Measurements from ENCODE around the gene ELL. TPM values are rescaled to one million over a fixed set of nuclear protein-coding genes. Genes with fewer than 3 reads are reported as not detected.
A peak's percentile ranks its signal among the peaks of the same experiment; 100 is the strongest.

The ELL gene
- total and polyA plus RNA-seq, 9 of the 15 experiments (the other 6 are each of a cell fraction or from before 2014, with no cell fraction given) = 0.24 to 22.5 (median 4.1) TPM

- no peak for TF ChIP-seq HMBOX1 (IDR thresholded peaks at IDR 0.05)
- TF ChIP-seq TBP (optimal IDR thresholded peaks at IDR 0.05; ENCODE audit: low read depth, low read length) = no peak
- TF ChIP-seq ZNF740 (CRISPR knock-in tag; IDR thresholded peaks at IDR 0.05) = no peak
- no peak for TF ChIP-seq ZNF740 (tag; IDR thresholded peaks at IDR 0.05)
- no peak for TF ChIP-seq MECOM (CRISPR knock-in tag; IDR thresholded peaks at IDR 0.05)
- no peak for TF ChIP-seq ZNF140 (CRISPR knock-in tag; IDR thresholded peaks at IDR 0.05)
- TF ChIP-seq RBM34 (IDR thresholded peaks at IDR 0.05; ENCODE audit: borderline replicate concordance, insufficient read depth, low read length) = no peak
- peak; percentile 10; the same call in 1 of the 2 replicates for TF ChIP-seq BCOR (IDR thresholded peaks at IDR 0.05)
- TF ChIP-seq POLR3A (IDR thresholded peaks at IDR 0.05; ENCODE audit: borderline replicate concordance, extremely low read depth, insufficient read depth, insufficient read length) = no peak
- peak; percentile 79 for TF ChIP-seq RBM25 (IDR thresholded peaks at IDR 0.05; ENCODE audit: low read depth, low read length, severe bottlenecking)
- TF ChIP-seq BCLAF1 (IDR thresholded peaks at IDR 0.05; ENCODE audit: borderline replicate concordance in 1 of 2, control insufficient read depth in 1 of 2, low read depth in 2 of 2, low read length in 1 of 2) = no peak
- no peak for TF ChIP-seq SP1 (CRISPR knock-in tag; IDR thresholded peaks at IDR 0.05)
- TF ChIP-seq ZNF133 (CRISPR knock-in tag; IDR thresholded peaks at IDR 0.05) = no peak
- TF ChIP-seq ZNF398 (CRISPR knock-in tag; IDR thresholded peaks at IDR 0.05) = no peak
- no peak for TF ChIP-seq ZNF174 (CRISPR knock-in tag; IDR thresholded peaks at IDR 0.05)
- TF ChIP-seq IRF2 (CRISPR knock-in tag; IDR thresholded peaks at IDR 0.05) = no peak
These were observed 115.1 kb downstream of the ELL start (continued) for GRCh38 chr19:18406749-18407148.
